ENCODE results near the gene ANKRD18B.
A peak's percentile ranks its signal among the peaks of the same experiment; 100 is the strongest.
"Not testable (repeated sequence)": the region's sequence is repeated elsewhere in the genome, so short reads cannot be mapped to it uniquely, and the experiment has no call there.

Gene ANKRD18B

DNA sequence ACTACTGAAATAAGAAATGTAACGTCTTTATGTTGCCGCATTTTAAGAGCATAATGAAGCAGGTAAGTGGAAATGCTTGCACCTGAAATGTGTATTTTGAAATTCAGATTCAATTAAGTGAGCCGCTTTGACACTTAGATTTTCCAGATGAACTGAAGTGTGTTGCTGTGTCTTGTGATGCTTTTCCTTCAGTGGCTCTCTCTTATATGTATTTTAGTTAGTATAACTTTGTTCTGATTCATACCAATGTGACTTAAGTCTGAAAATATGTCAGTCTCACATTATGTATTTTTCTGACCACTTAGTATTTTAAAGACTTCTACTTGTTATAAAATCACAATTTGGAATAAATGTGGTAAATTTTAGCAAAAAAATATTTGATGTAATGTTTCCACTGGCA, 25.4 kb downstream of the ANKRD18B start:
- not testable (repeated sequence) for H3K4me3 Mint-ChIP-seq; DNase-seq (ENCODE audit: low spot score in 2 of 2); H3K36me3 Mint-ChIP-seq (ENCODE audit: insufficient read depth); ATAC-seq (replicated peaks; ENCODE audit: extremely low read depth, poor library complexity, severe bottlenecking); H3K27ac Mint-ChIP-seq (ENCODE audit: low read depth); H3K4me1 Mint-ChIP-seq; H3K9me3 Mint-ChIP-seq
- peaks cover 44% of the 10 kb centered on the region for H3K27me3 Mint-ChIP-seq

DNA sequence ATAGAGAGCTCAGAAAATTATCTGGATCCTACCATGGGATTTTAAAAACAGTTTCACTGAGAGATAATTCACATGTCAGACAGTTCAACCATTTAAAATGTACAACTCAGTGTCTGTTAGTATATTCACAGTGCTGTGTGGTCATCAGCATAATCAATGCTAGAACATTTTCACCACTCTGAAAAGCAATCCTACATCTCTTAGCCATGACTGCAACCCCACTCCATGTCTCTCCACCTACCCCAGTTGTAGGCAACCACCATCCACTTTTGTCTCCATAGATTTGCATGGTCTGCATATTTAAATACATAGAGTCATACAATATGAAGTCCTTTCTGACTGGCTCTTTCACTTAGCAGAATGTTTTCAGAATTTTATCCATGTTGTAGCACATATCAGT, 27.1 kb downstream of the ANKRD18B start:
- peaks cover 48% of the 10 kb centered on the region for H3K27me3 Mint-ChIP-seq
- ATAC-seq (replicated peaks; ENCODE audit: extremely low read depth, poor library complexity, severe bottlenecking); H3K9me3 Mint-ChIP-seq; H3K4me1 Mint-ChIP-seq; DNase-seq (ENCODE audit: low spot score in 2 of 2); H3K27ac Mint-ChIP-seq (ENCODE audit: low read depth); H3K4me3 Mint-ChIP-seq; H3K36me3 Mint-ChIP-seq (ENCODE audit: insufficient read depth): not testable (repeated sequence)

GRCh38 chr9:33552315-33552725, 28.3 kb downstream of the ANKRD18B start:
- not testable (repeated sequence) for H3K9me3 Mint-ChIP-seq; H3K27ac Mint-ChIP-seq (ENCODE audit: low read depth); H3K4me1 Mint-ChIP-seq; ATAC-seq (replicated peaks; ENCODE audit: extremely low read depth, poor library complexity, severe bottlenecking); H3K36me3 Mint-ChIP-seq (ENCODE audit: insufficient read depth); H3K4me3 Mint-ChIP-seq; DNase-seq (ENCODE audit: low spot score in 2 of 2)
- peaks cover 39% of the 10 kb centered on the region for H3K27me3 Mint-ChIP-seq

GRCh38 chr9:33560217-33560616, 36.2 kb downstream of the ANKRD18B start:
- not testable (repeated sequence) for ATAC-seq (replicated peaks; ENCODE audit: extremely low read depth, poor library complexity, severe bottlenecking); H3K9me3 Mint-ChIP-seq; H3K4me3 Mint-ChIP-seq; H3K4me1 Mint-ChIP-seq; DNase-seq (ENCODE audit: low spot score in 2 of 2); H3K36me3 Mint-ChIP-seq (ENCODE audit: insufficient read depth); H3K27me3 Mint-ChIP-seq; H3K27ac Mint-ChIP-seq (ENCODE audit: low read depth)

DNA sequence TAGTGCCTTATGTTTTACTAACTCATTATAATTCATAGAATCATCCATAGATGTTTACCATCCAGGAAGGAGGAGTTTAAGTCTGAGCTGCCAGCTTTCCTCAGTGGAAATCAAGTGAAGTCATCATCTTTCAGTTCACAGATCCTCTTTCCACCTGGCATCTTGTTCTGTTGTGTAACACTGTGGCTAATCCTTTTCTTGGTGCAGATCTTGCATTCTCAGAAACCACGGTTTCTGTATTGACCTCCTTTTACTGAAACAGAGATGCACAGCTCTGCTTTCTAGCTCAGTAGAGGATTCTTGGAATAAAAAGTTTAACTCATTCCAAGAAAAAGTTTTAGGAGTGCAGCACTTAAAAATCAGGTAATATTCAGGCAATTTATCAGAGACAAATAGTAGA, 38.1 kb downstream of the ANKRD18B start:
- DNase-seq (ENCODE audit: low spot score in 2 of 2); H3K27ac Mint-ChIP-seq (ENCODE audit: low read depth); H3K4me1 Mint-ChIP-seq; ATAC-seq (replicated peaks; ENCODE audit: extremely low read depth, poor library complexity, severe bottlenecking); H3K36me3 Mint-ChIP-seq (ENCODE audit: insufficient read depth); H3K4me3 Mint-ChIP-seq; H3K27me3 Mint-ChIP-seq; H3K9me3 Mint-ChIP-seq: not testable (repeated sequence)

- not testable (repeated sequence) for H3K4me3 Mint-ChIP-seq; ATAC-seq (replicated peaks; ENCODE audit: extremely low read depth, poor library complexity, severe bottlenecking); H3K9me3 Mint-ChIP-seq; H3K36me3 Mint-ChIP-seq (ENCODE audit: insufficient read depth); DNase-seq (ENCODE audit: low spot score in 2 of 2); H3K27me3 Mint-ChIP-seq; H3K27ac Mint-ChIP-seq (ENCODE audit: low read depth); H3K4me1 Mint-ChIP-seq
Measured at GRCh38 chr9:33567776-33568175, 43.7 kb downstream of the ANKRD18B start.

GRCh38 chr9:33577786-33578185, 53.7 kb downstream of the ANKRD18B start:
- H3K4me3 Mint-ChIP-seq, H3K9me3 Mint-ChIP-seq, H3K4me1 Mint-ChIP-seq: not testable (repeated sequence)

GRCh38 chr9:33579996-33580395, 55.9 kb downstream of the ANKRD18B start:
- H3K27me3 Mint-ChIP-seq = peaks cover 12% of the 10 kb centered on the region
- DNase-seq (ENCODE audit: low spot score in 2 of 2); H3K4me3 Mint-ChIP-seq; H3K27ac Mint-ChIP-seq (ENCODE audit: low read depth); ATAC-seq (replicated peaks; ENCODE audit: extremely low read depth, poor library complexity, severe bottlenecking); H3K36me3 Mint-ChIP-seq (ENCODE audit: insufficient read depth); H3K4me1 Mint-ChIP-seq; H3K9me3 Mint-ChIP-seq: not testable (repeated sequence)

More at GRCh38 chr9:33577786-33578185, 53.7 kb downstream of the ANKRD18B start:
- not testable (repeated sequence) for ATAC-seq (replicated peaks; ENCODE audit: extremely low read depth, poor library complexity, severe bottlenecking); H3K27ac Mint-ChIP-seq (ENCODE audit: low read depth); H3K36me3 Mint-ChIP-seq (ENCODE audit: insufficient read depth); DNase-seq (ENCODE audit: low spot score in 2 of 2)
- H3K27me3 Mint-ChIP-seq = peaks cover 12% of the 10 kb centered on the region

GRCh38 chr9:33582686-33583085, 58.6 kb downstream of the ANKRD18B start:
- not testable (repeated sequence) for DNase-seq (ENCODE audit: low spot score in 2 of 2); H3K4me1 Mint-ChIP-seq; H3K36me3 Mint-ChIP-seq (ENCODE audit: insufficient read depth); H3K27ac Mint-ChIP-seq (ENCODE audit: low read depth); ATAC-seq (replicated peaks; ENCODE audit: extremely low read depth, poor library complexity, severe bottlenecking); H3K9me3 Mint-ChIP-seq; H3K4me3 Mint-ChIP-seq
- H3K27me3 Mint-ChIP-seq = peaks cover 20% of the 10 kb centered on the region

DNA sequence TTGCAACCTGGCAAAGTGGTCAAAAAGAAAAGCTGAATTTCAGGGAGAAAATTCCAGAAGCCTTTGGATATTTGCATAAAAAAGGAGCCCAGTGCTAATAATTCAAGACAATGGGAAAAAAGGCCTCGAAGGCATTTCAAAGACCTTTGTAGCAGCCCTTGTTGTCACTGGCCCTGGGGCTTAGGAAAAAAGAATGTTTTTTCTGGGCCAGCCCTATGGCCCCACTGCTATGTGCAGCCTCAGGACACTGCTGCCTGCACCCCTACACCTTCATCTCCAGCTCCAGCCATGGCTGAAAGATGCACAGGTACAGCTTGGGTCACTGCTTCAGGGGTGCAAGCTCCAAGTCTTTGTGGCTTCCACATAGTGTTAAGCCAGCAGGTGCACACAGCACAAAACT, 62.1 kb downstream of the ANKRD18B start:
- DNase-seq (ENCODE audit: low spot score in 2 of 2); ATAC-seq (replicated peaks; ENCODE audit: extremely low read depth, poor library complexity, severe bottlenecking); H3K36me3 Mint-ChIP-seq (ENCODE audit: insufficient read depth); H3K9me3 Mint-ChIP-seq; H3K4me1 Mint-ChIP-seq; H3K4me3 Mint-ChIP-seq; H3K27ac Mint-ChIP-seq (ENCODE audit: low read depth): not testable (repeated sequence)
- peaks cover 24% of the 10 kb centered on the region for H3K27me3 Mint-ChIP-seq

DNA sequence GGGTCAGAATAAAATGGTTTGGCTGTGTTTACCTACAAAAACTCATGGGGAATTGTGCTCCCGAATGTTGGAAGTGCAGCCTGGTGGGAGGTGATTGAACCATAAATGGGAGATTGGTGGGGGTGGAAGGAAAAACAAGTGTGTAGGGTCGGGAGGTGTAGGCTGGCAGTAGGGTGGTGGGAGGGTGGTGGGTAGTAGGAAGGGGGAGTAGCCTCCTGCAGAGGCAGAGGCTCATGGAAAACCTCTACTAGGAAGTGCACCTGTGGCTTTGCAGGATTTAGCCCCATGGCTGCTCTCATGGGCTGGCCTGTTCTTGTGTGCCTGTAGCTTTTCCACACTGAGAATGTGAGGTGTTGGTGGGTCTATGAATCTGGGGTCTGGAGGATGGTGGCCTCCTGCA, 63.7 kb downstream of the ANKRD18B start:
- not testable (repeated sequence) for H3K4me3 Mint-ChIP-seq; H3K27ac Mint-ChIP-seq (ENCODE audit: low read depth); H3K9me3 Mint-ChIP-seq; ATAC-seq (replicated peaks; ENCODE audit: extremely low read depth, poor library complexity, severe bottlenecking); DNase-seq (ENCODE audit: low spot score in 2 of 2); H3K36me3 Mint-ChIP-seq (ENCODE audit: insufficient read depth); H3K4me1 Mint-ChIP-seq
- H3K27me3 Mint-ChIP-seq = peaks cover 20% of the 10 kb centered on the region

- not testable (repeated sequence) for H3K36me3 Mint-ChIP-seq (ENCODE audit: insufficient read depth); H3K4me3 Mint-ChIP-seq; H3K9me3 Mint-ChIP-seq; H3K27ac Mint-ChIP-seq (ENCODE audit: low read depth); H3K4me1 Mint-ChIP-seq; ATAC-seq (replicated peaks; ENCODE audit: extremely low read depth, poor library complexity, severe bottlenecking); DNase-seq (ENCODE audit: low spot score in 2 of 2)
- peaks cover 20% of the 10 kb centered on the region for H3K27me3 Mint-ChIP-seq
Measured at GRCh38 chr9:33588876-33589275, 64.8 kb downstream of the ANKRD18B start.

DNA sequence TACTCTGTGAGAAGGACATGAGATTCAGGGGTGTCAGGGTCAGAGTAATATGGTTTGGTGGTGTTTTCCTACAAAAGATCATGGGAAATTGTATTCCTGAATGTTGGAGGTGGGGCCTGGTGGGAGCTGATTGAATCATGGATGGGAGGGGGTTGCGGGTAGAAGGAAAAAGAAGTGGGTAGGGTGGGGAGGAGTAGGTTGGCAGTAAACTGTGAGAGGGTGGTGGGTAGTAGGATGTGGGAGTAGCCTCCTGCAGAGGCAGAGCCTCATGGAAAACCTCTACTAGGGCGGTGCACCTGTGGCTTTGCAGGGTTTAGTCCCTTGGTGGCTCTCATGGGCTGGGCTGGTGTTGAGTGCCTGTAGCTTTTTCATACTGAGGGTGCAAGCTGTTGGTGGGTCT, 66.8 kb downstream of the ANKRD18B start:
- not testable (repeated sequence) for H3K27ac Mint-ChIP-seq (ENCODE audit: low read depth); DNase-seq (ENCODE audit: low spot score in 2 of 2); H3K9me3 Mint-ChIP-seq; ATAC-seq (replicated peaks; ENCODE audit: extremely low read depth, poor library complexity, severe bottlenecking); H3K36me3 Mint-ChIP-seq (ENCODE audit: insufficient read depth); H3K4me1 Mint-ChIP-seq; H3K4me3 Mint-ChIP-seq
- H3K27me3 Mint-ChIP-seq = peaks cover 26% of the 10 kb centered on the region

GRCh38 chr9:33596974-33597373, 72.9 kb downstream of the ANKRD18B start:
- H3K27me3 Mint-ChIP-seq; H3K36me3 Mint-ChIP-seq (ENCODE audit: insufficient read depth); H3K9me3 Mint-ChIP-seq; H3K4me3 Mint-ChIP-seq; DNase-seq (ENCODE audit: low spot score in 2 of 2); ATAC-seq (replicated peaks; ENCODE audit: extremely low read depth, poor library complexity, severe bottlenecking): not testable (repeated sequence)
- peak overlapping the region; percentile 74 for H3K27ac Mint-ChIP-seq (ENCODE audit: low read depth)
- H3K4me1 Mint-ChIP-seq = peaks cover 12% of the 10 kb centered on the region

Measured in central memory CD8-positive, alpha-beta T cell (primary cell).